Cardiac muscle cell (in vitro differentiated cells and primary cell): ENCODE data around the gene BMAL1. TPM values are rescaled to one million over a fixed set of nuclear protein-coding genes. Genes with fewer than 3 reads are reported as not detected.

Experiments
- DNase-seq, 2 donors: peaks; one replicate each; pipeline versions ENCODE4 v3.0.0 to v3.0.0-alpha.2; 2010 to 2017; ENCODE audit warnings: low read depth in 1 of 2, low spot score in 1 of 2
- H3K27ac ChIP-seq: fragments of 200-600 bp; sonication (generic); 2 replicates; pipeline ENCODE4 v1.5.1; 2016
- H3K27me3 ChIP-seq: fragments of 200-600 bp; sonication (generic); 2 replicates; pipeline ENCODE4 v1.6.0; 2016; ENCODE audit warnings: control low read depth
- H3K36me3 ChIP-seq: fragments of 200-600 bp; sonication (generic); 2 replicates; pipeline ENCODE4 v1.5.1; 2016; ENCODE audit warnings: control low read depth
- H3K4me1 ChIP-seq: fragments of 200-600 bp; sonication (generic); 2 replicates; pipeline ENCODE4 v1.8.1; 2017; ENCODE audit warnings: low read depth, mild to moderate bottlenecking, mixed run types
- H3K4me3 ChIP-seq: fragments of 200-600 bp; sonication (generic); 2 replicates; pipeline ENCODE4 v1.5.1; 2016; ENCODE audit warnings: mild to moderate bottlenecking
- H3K9me3 ChIP-seq: fragments of 200-600 bp; sonication (generic); 2 replicates; pipeline ENCODE4 v1.5.1; 2017; ENCODE audit warnings: low read depth, mild to moderate bottlenecking, control low read depth
- polyA plus RNA-seq: library from polyadenylated mRNA; unstranded; fragments of >200 nt; fragmentation: Nextera tagmentation; extraction: Ambion mirVana; gene quantifications from 2 replicates; pipeline ENCODE4 v1.2.1, GENCODE V29; 2016
- total RNA-seq: library from RNA; depleted of rRNA; stranded (reverse); fragments of >200 nt; gene quantifications from 2 replicates; pipeline ENCODE4 v1.2.3, GENCODE V29; 2016
- TF ChIP-seq, protein P1 (sequence below): IDR thresholded peaks from 2 replicates; pipeline ENCODE4 v1.5.1; 2012; ENCODE audit warnings: low read depth, mild to moderate bottlenecking, low read length

The BMAL1 gene
- total and polyA plus RNA-seq, 2 experiments from 2014 or later, result 3.9 to 12.4 TPM

DNA sequence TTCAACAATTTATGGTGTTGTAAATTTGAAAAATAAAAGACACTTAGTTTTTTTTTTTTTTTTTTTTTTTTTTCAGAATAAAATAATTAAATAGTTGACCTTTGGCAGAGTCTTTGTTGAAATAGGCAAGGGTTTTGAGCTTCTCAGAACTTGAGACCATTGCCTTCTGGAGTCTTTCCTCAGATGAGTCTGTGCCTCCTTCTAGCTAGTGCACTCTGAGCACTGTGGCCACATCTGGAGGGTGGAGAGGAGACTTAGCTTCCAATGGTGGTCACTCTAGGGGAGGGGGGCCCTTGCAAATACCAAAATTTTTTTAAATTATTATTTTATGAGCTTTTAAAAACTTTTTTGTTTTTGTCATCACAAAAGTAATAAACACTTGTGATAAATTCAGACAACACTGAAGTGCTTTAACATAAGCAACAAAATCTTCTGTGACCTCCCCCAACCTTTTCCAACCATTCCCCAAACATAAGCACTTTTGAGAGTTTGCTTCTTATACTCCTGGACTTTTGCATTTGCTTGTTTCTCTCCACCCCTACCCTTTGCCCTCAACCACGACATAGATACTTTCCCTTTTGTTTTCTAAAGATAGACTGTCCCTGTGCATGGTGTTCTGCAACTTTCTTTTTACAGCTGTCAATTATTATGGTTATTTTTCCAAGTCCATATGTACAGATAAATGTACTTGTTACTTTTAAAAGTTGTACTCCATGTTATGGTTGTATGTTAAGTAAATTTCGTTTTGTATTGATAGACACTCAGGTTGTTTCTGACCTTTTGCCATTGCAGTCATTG is 41.1 kb downstream of the BMAL1 start:
- TF ChIP-seq, protein P1, sequence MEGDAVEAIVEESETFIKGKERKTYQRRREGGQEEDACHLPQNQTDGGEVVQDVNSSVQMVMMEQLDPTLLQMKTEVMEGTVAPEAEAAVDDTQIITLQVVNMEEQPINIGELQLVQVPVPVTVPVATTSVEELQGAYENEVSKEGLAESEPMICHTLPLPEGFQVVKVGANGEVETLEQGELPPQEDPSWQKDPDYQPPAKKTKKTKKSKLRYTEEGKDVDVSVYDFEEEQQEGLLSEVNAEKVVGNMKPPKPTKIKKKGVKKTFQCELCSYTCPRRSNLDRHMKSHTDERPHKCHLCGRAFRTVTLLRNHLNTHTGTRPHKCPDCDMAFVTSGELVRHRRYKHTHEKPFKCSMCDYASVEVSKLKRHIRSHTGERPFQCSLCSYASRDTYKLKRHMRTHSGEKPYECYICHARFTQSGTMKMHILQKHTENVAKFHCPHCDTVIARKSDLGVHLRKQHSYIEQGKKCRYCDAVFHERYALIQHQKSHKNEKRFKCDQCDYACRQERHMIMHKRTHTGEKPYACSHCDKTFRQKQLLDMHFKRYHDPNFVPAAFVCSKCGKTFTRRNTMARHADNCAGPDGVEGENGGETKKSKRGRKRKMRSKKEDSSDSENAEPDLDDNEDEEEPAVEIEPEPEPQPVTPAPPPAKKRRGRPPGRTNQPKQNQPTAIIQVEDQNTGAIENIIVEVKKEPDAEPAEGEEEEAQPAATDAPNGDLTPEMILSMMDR, result no peak

DNA sequence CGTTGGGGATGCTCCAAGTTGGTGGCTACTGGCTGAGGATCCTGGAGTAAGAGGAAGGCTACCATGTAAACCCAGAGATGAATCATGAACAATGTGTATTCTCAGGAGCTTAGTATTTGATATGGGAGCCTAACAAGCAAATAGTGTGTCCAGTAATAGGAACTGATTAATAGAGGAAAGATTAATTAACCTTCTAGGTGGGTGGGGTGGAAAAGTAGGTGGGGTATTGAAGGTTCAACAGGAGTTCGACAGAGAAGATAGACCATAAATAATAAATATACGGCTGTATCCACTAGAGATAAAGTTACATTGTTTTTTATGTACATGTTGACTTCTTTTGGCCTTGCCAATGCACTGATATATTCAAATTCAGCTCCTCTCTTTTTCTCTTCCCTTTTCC is 43.1 kb downstream of the BMAL1 start:
- no peak overlapping the region for H3K27ac ChIP-seq
- no peaks in the 10 kb centered on the region for H3K36me3 ChIP-seq
- TF ChIP-seq, protein P1, result no peak
- H3K9me3 ChIP-seq, result no peaks in the 10 kb centered on the region
- H3K4me3 ChIP-seq, result no peak overlapping the region
- no peak for DNase-seq
- H3K27me3 ChIP-seq, result no peaks in the 10 kb centered on the region
- peaks cover 7% of the 10 kb centered on the region for H3K4me1 ChIP-seq

More for the DNA sequence above, 41.1 kb downstream of the BMAL1 start:
- no peaks in the 10 kb centered on the region for H3K36me3 ChIP-seq
- DNase-seq, result no peak
- H3K27me3 ChIP-seq, result no peaks in the 10 kb centered on the region
- H3K9me3 ChIP-seq, result no peaks in the 10 kb centered on the region
- no peak overlapping the region for H3K4me3 ChIP-seq
- no peak overlapping the region for H3K27ac ChIP-seq
- peaks cover 7% of the 10 kb centered on the region for H3K4me1 ChIP-seq

- TF ChIP-seq, protein P1, result no peak
- no peaks in the 10 kb centered on the region for H3K36me3 ChIP-seq
- no peak overlapping the region for H3K4me3 ChIP-seq
- no peak for DNase-seq
- peaks cover 7% of the 10 kb centered on the region for H3K4me1 ChIP-seq
- H3K27me3 ChIP-seq, result no peaks in the 10 kb centered on the region
- no peaks in the 10 kb centered on the region for H3K9me3 ChIP-seq
- no peak overlapping the region for H3K27ac ChIP-seq
Observed at GRCh38 chr11:13321431-13321830, 43.8 kb downstream of the BMAL1 start.

DNA sequence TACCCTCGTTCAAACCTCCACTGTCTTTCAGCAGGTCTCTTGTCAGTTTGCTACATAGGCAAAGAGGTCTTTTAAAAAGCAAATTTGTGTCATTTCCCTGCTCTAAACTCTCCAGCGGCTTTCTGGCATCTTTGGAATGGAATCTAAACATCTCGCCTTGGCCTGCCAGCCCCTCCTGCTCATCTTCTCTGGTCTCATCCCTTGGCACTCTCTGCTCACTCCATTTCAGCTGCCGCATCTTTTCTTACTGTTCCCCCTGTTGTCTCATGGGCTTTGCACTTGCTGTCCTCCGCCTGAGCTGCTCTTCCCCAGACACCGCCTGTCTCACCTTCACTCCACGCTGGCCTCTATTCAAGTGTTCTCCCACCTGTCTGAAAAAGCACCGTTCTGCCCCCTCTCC is 46.6 kb downstream of the BMAL1 start:
- TF ChIP-seq, protein P1, result no peak
- DNase-seq, result no peak
- Histone ChIP-seq H3K9me3 (no peaks in the 10 kb centered on the region), H3K27me3 (no peaks in the 10 kb centered on the region), H3K36me3 (no peaks in the 10 kb centered on the region), H3K4me1 (no peaks in the 10 kb centered on the region), H3K27ac (no peak overlapping the region), H3K4me3 (no peak overlapping the region)

DNA sequence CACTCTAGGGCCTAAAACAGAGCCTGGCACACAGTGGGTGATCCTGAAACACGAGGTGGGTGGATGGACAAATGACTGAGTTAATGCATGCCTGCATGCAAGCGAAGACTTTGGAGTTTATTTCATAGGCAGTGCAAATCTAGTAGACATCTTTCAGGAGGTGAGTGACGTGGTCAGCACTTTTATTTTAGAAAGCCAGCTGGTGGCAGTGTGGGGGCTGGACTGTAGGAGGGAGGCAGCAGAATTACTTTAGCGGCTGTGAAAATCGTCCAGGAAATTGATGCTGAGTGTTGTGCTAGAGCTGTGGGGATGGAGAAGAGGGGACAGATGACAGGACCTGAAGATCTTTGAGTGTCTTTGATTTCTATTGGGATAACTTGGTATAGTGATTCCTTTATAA is 47.1 kb downstream of the BMAL1 start:
- no peak for DNase-seq
- Histone ChIP-seq H3K36me3 (no peaks in the 10 kb centered on the region), H3K9me3 (no peaks in the 10 kb centered on the region), H3K4me3 (no peak overlapping the region), H3K27me3 (no peaks in the 10 kb centered on the region), H3K4me1 (peaks cover 3% of the 10 kb centered on the region), H3K27ac (no peak overlapping the region)
- TF ChIP-seq, protein P1, result no peak
